GM15510 (cell line): ENCODE measurements around the gene FTO.

Experiments used
- POLR2A ChIP-seq: IDR thresholded peaks from 3 replicates; pipeline ENCODE4 v1.6.1; 2011; ENCODE audit warnings: borderline replicate concordance; ENCODE audit not compliant: insufficient read length; ENCODE audit errors: extremely low read depth

Gene FTO

GRCh38 chr16:54027995-54028394 lies 324.0 kb downstream of the FTO start:
- TF ChIP-seq POLR2A = no peak

DNA sequence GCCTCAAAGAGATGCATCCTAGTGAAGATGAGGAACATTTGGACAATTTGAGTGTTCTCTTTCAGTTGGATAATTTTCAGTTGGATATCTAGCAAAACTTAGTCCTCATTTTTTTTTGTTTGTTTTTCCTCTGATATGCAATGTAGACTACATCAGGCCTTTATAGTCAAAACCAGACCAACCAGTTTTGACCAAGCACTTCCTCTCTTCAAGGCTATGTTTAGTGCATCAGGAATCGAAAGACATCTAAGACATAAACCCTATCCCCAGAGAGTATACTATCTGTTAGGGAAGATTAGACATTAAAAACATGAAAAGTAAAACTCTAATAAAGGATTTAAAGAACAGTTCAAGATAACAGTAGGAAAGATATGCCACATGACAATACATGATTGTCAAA lies 326.5 kb downstream of the FTO start:
- no peak for TF ChIP-seq POLR2A

DNA sequence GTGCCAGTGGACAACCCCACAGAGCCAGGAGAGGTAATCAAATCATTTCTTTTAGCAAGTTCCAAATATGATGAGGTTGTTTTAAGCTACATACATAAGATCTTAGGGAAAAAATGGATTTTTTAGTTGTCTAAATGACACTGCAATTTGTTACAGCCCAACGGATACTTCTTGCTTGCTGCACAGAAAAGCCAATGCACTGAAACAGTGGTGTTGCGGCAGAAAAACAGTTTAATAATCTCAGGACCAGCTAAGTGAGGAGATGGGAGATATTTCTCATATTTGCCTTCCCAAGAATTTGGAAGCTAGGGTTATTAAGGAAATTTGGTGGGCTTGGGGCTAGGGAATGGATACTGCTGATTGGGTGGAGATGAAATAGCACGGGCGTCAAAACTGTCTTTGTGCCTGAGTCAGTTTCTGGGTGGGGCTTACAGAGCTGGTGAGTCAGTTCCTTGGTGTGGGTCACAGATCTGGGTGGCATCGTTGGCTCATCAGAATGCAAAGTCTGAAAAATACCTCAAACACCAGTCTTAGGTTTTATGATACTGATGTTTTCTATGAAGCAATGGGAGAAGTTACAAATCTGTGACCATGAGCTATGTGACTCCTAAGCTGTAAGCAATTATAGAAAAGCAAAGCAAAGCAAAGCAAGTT lies 327.3 kb downstream of the FTO start:
- TF ChIP-seq POLR2A = no peak

DNA sequence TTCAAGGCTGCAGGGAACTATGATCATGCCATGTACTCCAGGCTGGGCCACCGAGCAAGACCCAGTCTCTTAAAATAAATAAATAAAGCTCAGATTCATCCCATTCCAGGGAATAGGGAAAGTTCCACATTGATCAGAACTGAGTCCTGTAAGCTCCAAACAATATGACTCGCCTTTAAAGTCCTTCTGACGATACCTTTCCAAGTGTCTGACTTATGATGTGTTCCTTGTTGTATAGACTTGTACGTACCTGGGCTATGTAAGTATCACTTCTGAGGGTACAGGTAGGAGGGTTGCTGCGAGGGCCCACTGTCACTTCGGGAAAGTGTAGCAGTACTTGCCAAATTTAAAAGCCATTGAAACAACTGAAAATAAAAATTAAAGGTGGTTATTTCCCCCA lies 329.8 kb downstream of the FTO start:
- TF ChIP-seq POLR2A = no peak

GRCh38 chr16:54034684-54035083 lies 330.7 kb downstream of the FTO start:
- TF ChIP-seq POLR2A = no peak

DNA sequence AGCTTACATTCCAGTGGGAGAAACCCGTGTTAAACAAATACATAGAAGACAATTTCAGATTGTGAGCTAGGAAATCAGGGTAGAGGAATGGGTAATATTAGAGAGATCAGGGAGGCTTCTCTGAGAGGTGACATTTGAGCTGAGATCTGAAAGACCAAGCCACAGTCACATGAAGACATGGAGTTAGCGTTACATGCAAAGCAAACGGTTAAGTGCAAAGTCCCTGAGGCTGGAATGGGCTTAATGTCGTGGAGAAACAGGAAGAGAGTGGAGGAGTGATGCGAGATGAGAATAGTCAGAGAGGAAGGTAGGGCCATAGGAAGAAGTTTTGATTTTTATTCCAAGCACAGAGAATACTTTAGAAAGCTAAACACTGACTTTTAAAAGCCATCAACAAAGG lies 336.5 kb downstream of the FTO start:
- TF ChIP-seq POLR2A = no peak

DNA sequence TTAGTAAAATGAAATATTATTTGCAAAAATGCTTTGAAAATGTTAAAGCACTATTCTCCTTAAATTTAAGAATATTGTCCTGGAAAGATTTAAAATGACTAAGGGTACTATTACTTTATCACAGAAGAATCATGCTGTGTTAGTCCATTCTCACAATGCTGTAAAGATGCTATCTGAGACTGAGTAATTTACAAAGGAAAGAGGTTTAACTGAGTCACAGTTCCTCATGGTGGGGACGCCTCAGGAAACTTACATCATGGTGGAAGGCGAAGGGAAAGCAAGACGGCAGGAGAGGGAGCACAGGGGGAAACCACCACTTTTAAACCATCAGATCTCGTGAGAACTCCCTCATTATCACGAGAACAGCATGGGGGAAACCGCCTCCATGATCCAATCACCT lies 337.0 kb downstream of the FTO start:
- no peak for TF ChIP-seq POLR2A

DNA sequence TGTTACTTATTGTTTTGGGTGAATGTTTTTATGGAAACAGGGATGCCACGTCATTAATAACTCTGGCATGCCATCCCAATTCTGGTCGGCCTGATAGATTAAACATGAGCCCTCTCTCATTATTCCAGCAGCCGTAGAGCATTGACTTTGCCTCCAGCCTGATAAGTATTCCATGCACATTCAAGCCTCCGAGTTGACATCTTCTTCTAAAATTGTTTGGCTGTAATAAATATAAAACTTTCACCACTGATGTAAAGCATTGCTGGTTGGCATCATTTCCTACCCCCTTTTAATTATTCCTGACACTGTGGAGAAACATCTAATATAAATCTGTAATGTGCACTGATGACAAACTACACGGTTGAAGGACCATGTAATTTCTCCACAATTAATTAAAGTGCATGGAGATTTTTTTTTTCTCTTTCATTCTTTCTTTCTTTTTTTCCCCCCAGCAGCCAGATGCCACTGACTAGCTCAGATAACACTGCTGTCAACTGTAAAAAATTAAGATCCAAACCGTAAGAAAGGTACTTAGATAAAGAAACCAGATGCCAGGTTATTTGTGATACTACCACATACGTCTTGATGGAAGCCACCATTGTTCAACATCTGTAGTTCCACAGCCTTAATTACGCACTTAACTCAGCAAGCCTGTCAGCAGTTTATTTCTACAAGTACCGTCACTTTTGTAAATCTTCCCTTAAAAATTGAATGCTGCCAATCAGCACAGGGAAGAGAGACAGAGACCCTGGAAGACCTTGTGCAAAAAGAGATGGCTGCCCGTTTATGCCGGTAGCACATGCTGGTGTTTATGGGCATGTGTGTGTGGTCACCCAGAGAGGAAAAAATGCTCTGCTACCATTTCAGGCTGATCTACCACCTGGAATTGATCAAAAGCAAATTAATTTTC lies 344.9 kb downstream of the FTO start:
- TF ChIP-seq POLR2A = no peak

DNA sequence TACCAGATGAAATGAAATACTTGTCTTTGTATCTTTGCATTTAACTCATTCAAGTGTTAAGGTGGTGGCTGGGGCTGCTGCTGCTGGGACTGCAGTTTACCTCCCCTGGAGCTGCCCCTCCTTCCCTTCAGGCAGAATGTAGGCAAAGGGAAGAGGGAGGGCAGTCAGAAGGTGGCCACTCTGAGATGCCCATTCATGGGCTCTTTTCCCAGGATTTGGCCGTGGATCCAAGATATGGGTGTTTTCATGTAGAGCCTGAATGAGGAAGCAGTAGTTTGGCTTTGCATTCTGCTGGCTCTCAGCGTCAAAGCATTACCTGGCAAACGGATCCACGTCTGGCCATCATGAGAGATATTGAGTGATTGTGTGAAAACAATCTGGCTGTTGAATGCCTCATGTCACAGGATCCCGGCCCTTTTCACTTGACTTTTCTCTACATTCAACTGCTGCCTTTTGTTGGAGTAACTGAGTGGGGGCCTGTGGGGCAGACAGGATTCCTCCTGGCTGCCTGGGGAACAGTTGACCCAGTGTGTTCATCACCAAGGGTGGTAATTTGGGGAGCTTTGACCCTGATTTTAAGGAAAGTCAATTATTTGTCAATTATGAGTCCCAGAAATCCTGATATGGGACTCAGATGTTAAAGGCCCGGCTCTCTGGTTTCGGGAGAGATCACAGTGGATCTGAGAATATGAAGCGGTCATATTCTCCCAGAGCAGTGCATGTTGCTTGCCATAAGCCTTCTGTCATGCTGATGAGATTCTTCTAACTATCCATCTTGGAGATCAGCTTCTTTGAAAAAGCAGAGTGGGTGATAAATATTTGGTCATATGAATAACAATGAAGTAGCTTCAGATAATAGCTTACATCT lies 345.9 kb downstream of the FTO start:
- TF ChIP-seq POLR2A = no peak

DNA sequence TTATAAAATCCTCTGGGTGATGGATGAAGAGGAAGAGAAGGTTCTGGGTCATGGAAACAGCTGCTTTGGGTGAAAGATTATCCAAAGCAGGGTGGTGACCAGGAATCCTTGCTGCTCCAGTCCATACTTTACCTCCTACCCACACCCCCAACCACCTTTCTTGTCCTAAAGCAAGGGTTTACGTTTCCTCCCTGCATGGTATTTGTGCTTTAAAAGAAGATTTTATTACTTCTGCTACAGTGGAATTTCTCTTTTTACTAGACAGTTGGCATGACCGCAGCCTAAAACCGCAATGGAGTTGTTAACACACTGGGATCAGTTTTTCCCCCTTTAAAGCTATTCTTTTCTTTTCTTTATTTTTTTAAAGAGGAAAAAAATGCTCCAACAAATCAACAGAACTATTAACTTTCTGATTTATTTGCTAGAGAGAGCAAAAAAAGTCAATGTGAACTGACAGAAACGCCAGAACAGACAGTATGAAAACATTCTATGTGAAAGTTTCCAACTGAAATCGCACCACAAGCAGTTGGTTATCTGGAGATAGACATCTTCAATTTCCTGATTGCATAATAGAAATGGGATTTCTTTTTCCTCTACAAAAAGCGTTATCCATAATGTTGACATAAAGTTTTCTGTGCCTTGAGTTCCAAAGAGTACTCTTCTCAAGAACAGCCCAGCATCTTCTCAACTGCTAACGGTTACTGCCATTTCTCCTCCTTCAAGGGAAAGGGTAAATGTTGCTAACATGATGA lies 346.7 kb downstream of the FTO start:
- TF ChIP-seq POLR2A = no peak

DNA sequence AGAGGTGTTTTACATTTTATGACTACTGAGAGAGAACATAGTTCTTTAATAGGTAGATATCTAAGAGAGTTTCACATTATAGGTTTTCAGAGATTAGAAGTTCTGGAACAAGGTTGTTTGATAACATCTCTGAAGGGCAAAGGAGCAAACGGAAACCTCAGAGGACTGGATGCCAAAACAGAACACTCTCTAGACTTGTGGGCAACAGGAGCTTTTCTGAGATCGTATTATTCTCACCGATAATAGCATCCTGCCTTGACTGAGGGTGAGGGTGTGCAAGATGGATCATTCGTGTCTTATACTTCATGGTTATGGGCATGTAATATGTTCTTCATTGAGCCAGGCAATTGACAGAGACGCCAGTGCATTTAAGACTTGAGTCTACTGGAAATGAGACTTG lies 347.9 kb downstream of the FTO start:
- TF ChIP-seq POLR2A = no peak

- TF ChIP-seq POLR2A = no peak
Observed at GRCh38 chr16:54052271-54052670, 348.3 kb downstream of the FTO start.

- no peak for TF ChIP-seq POLR2A
Observed at GRCh38 chr16:54053891-54054820, 350.2 kb downstream of the FTO start.
